Skeletal muscle tissue (tissue), 4 donors: ENCODE data around the gene FAM209B. TPM values are rescaled to one million over a fixed set of nuclear protein-coding genes. Genes with fewer than 3 reads are reported as not detected.
"Not testable (repeated sequence)": the region's sequence is repeated elsewhere in the genome, so short reads cannot be mapped to it uniquely, and the experiment has no call there.

ENCODE experiments used
- H3K27ac ChIP-seq: one replicate; pipeline ENCODE4 v1.7.0; 2013; ENCODE audit warnings: mild to moderate bottlenecking, low read depth, low read length, inconsistent platforms
- H3K27me3 ChIP-seq, 3 donors: one replicate each; pipeline ENCODE4 v1.7.0; 2013; ENCODE audit warnings: low read length in 3 of 3; ENCODE audit not compliant: control insufficient read depth in 3 of 3, insufficient read depth in 3 of 3
- H3K36me3 ChIP-seq, 3 donors: one replicate each; pipeline ENCODE4 v1.7.0; 2013; ENCODE audit warnings: low read length in 3 of 3; ENCODE audit not compliant: control insufficient read depth in 3 of 3, insufficient read depth in 3 of 3
- H3K4me1 ChIP-seq, 3 donors: one replicate each; pipeline ENCODE4 v1.7.0; 2013; ENCODE audit warnings: low read length in 3 of 3, mild to moderate bottlenecking in 3 of 3; ENCODE audit not compliant: control insufficient read depth in 3 of 3, insufficient read depth in 3 of 3
- H3K4me3 ChIP-seq, 3 donors: one replicate each; pipeline ENCODE4 v1.7.0; 2013; ENCODE audit warnings: low read length in 3 of 3
- H3K9ac ChIP-seq, 3 donors: one replicate each; pipeline ENCODE4 v1.7.0; 2013; ENCODE audit warnings: low read length in 3 of 3, mild to moderate bottlenecking in 3 of 3, moderate library complexity in 2 of 3, low read depth in 1 of 3
- H3K9me3 ChIP-seq, 3 donors: one replicate each; pipeline ENCODE4 v1.7.0; 2013; ENCODE audit warnings: low read length in 3 of 3; ENCODE audit not compliant: control insufficient read depth in 3 of 3
- total RNA-seq: library from RNA; depleted of rRNA; stranded (reverse); fragments of >200 nt; gene quantifications from one replicate; pipeline ENCODE4 v1.2.3, GENCODE V29; 2014
- donor health status: Osteomylitis.

FAM209B gene
- total RNA-seq, 1 donor from 2014 or later, result not detected

- H3K36me3 ChIP-seq, result peaks cover 28 to 30% (median 28%) of the 10 kb centered on the region in 3 donors
- no peak overlapping the region for H3K4me3 ChIP-seq
- peaks cover 0 to 6% (median 4%) of the 10 kb centered on the region in 3 donors for H3K9me3 ChIP-seq
- no peaks in the 10 kb centered on the region for H3K27me3 ChIP-seq
- H3K4me1 ChIP-seq, result no peaks in the 10 kb centered on the region
- H3K9ac ChIP-seq, result no peak overlapping the region
- no peak overlapping the region for H3K27ac ChIP-seq
Measured at GRCh38 chr20:56522311-56522710, 10.7 kb upstream of the FAM209B start.

GRCh38 chr20:56524444-56524843 is 8.6 kb upstream of the FAM209B start, which contains the start of gene FAM209A:
FAM209A (plus strand) TSS chr20:56524744; CDS start chr20:56524809, 65 bp downstream.
- peaks cover 8 to 12% (median 10%) of the 10 kb centered on the region in 3 donors for H3K36me3 ChIP-seq
- not testable (repeated sequence) for H3K9me3 ChIP-seq, H3K27me3 ChIP-seq, H3K4me3 ChIP-seq, H3K9ac ChIP-seq, H3K27ac ChIP-seq, H3K4me1 ChIP-seq

DNA sequence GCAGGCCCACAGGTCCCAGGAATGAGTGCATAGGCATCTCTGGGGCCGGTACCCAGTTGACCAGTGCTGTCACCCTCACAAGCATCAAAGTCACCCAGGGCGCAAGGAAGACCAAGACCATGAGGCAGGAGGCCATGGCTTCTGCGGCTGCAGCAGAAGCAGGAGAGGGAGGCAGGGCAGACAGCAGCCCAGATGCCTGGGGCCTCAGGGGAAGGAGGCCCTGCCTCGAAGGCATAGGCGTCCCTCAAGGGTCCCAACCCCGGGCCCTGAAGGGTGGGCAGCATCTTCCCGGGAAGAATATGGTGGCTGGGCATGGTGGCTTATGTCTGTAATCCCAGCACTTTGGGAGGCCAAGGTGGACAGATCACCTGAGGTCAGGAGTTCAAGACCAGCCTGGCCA is 5.5 kb upstream of the FAM209B start:
- Histone ChIP-seq H3K27me3 (no peaks in the 10 kb centered on the region), H3K36me3 (no peaks in the 10 kb centered on the region), H3K4me3 (no peak overlapping the region), H3K27ac (no peak overlapping the region), H3K9ac (no peak overlapping the region), H3K9me3 (no peaks in the 10 kb centered on the region), H3K4me1 (no peaks in the 10 kb centered on the region)

DNA sequence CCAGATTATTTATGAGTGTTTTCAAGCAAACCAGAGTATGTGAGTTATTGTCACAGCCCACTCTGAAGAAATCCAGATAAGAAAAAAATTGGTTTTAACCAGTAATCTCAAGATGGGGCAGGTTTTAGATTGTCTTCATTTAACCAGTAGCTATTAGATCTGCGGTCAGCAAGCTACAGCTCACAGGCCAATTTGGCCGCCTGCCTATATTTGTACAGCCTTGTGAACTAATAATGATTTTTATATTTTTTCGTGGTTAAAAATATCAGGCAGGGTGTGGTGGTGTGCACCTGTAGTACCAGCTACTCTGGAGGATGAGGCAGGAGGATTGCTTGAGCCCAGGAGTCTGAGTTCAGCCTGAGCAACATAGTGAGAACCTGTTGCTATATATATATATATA is 5.0 kb downstream of the FAM209B start:
- Histone ChIP-seq H3K4me3 (no peak overlapping the region), H3K4me1 (no peaks in the 10 kb centered on the region), H3K9ac (no peak overlapping the region), H3K36me3 (no peaks in the 10 kb centered on the region), H3K9me3 (no peaks in the 10 kb centered on the region), H3K27me3 (no peaks in the 10 kb centered on the region), H3K27ac (no peak overlapping the region)

GRCh38 chr20:56540415-56540814 is 7.4 kb downstream of the FAM209B start:
- H3K27me3 ChIP-seq, result no peaks in the 10 kb centered on the region
- no peak overlapping the region for H3K4me3 ChIP-seq
- H3K9ac ChIP-seq, result no peak overlapping the region
- no peaks in the 10 kb centered on the region for H3K36me3 ChIP-seq
- H3K9me3 ChIP-seq, result no peaks in the 10 kb centered on the region
- no peak overlapping the region for H3K27ac ChIP-seq
- H3K4me1 ChIP-seq, result no peaks in the 10 kb centered on the region

- H3K27ac ChIP-seq, result no peak overlapping the region
- no peaks in the 10 kb centered on the region for H3K36me3 ChIP-seq
- no peaks in the 10 kb centered on the region for H3K4me1 ChIP-seq
- H3K9ac ChIP-seq, result no peak overlapping the region
- no peaks in the 10 kb centered on the region for H3K27me3 ChIP-seq
- no peaks in the 10 kb centered on the region for H3K9me3 ChIP-seq
- no peak overlapping the region for H3K4me3 ChIP-seq
Measured at GRCh38 chr20:56542489-56543030, 9.5 kb downstream of the FAM209B start.

DNA sequence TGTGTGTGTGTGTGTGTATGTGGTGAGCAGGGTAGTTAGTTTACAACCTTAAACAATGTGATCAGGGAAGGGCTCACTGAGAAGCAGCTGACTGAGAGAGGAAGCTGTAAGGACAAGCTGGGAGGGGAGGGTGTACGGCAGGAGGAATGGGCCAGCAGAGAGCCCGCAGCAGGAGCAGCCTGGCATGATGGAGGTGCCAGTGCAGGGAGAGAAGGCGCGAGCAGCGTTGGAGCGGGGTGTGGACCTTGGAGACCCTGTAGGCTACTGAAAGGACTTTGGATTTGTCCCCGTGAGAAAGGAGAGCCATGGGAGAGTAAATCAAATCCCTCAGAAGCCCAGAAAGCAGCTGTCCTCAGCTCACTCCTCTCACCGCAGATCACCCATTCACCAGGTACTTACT is 18.5 kb downstream of the FAM209B start:
- Histone ChIP-seq H3K4me1 (peaks cover 0 to 5% (median 5%) of the 10 kb centered on the region in 3 donors), H3K27ac (no peak overlapping the region), H3K36me3 (no peaks in the 10 kb centered on the region), H3K27me3 (no peaks in the 10 kb centered on the region), H3K4me3 (no peak overlapping the region), H3K9ac (no peak overlapping the region), H3K9me3 (no peaks in the 10 kb centered on the region)

DNA sequence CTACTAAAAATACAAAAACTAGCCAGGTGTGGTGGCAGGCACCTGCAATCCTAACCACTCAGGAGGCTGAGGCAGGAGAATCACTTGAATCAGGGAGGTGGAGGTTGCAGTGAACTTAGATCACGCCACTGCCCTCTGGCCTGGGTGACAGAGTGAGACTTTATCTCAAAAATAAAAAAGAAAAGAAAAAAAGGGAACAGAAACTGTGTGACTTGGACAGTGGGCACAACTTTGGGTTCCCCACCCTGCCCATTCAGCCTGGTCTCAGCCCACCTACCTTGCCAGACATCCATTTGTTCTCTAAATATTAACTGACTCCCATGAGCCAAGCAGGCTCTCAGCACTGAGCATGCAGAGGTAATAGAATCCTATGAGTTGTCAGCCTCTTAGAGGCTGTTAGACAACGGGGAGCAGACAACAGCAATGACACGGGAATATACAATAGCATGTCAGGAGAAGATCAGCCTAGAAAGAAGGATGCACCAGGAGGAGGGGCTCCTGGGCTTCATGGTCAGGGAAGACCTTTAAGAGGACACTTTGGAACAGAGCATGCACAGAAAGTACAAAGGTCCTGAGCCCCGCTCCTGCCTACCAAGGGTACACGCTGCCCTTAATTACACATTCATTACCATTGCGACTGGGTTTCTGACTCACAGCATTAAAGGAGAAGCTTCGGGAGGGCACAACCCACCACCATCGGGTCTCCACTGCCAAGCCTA is 20.0 kb downstream of the FAM209B start:
- Histone ChIP-seq H3K27me3 (no peaks in the 10 kb centered on the region), H3K9ac (no peak overlapping the region), H3K9me3 (no peaks in the 10 kb centered on the region), H3K4me3 (no peak overlapping the region), H3K4me1 (peaks cover 0 to 5% (median 5%) of the 10 kb centered on the region in 3 donors), H3K36me3 (no peaks in the 10 kb centered on the region), H3K27ac (no peak overlapping the region)

DNA sequence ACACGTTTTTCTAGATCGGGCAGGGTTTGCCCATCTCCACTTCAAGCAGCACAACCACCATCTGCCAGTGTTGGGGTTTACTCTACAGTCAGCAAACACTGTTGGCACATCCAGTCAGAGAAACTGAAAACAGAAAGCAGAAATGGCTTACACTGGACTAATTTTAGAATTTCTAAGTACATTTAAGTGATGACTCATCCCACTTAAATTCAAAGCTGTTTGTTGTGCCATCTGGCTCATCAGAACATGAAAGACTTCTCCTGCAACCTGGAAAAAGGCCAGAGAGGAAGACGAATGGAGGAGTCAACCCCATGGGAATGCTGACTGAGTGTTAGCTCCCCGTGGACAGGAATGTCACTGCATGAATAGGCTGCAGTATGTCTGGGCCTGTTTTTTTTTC is 21.8 kb downstream of the FAM209B start:
- no peaks in the 10 kb centered on the region for H3K9me3 ChIP-seq
- no peak overlapping the region for H3K9ac ChIP-seq
- no peak overlapping the region for H3K4me3 ChIP-seq
- H3K27ac ChIP-seq, result no peak overlapping the region
- peaks cover 0 to 5% (median 5%) of the 10 kb centered on the region in 3 donors for H3K4me1 ChIP-seq
- peaks cover 0 to 2% (median 0%) of the 10 kb centered on the region in 3 donors for H3K27me3 ChIP-seq
- no peaks in the 10 kb centered on the region for H3K36me3 ChIP-seq

DNA sequence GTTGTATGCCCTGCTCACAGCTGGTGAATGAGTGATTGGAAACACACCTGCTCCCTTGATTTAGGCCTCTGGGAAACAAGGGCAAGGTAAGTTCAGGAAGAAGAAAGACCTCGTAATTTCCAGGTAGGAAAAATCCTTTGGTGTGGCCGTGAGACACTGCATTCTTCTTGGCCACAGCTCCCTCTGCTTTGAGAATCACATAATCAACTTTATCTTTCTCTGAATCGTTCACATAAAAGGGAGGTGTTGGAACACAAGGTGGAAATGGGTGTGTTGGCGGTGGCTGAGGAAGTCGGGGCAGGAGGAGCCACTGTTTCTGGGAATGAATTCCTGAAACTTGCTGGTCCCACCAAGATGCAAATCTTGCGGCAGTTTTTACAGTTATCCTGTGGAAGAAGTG is 25.9 kb downstream of the FAM209B start:
- H3K27ac ChIP-seq, result no peak overlapping the region
- no peaks in the 10 kb centered on the region for H3K9me3 ChIP-seq
- peaks cover 0 to 5% (median 5%) of the 10 kb centered on the region in 3 donors for H3K4me1 ChIP-seq
- no peak overlapping the region for H3K9ac ChIP-seq
- H3K4me3 ChIP-seq, result no peak overlapping the region
- H3K36me3 ChIP-seq, result no peaks in the 10 kb centered on the region
- peaks cover 0 to 2% (median 0%) of the 10 kb centered on the region in 3 donors for H3K27me3 ChIP-seq
